Spleen (tissue), 7 donors: ENCODE results near the gene PLEKHG3.

Experiments used
- CTCF ChIP-seq, 11 experiments: fragments of 200-600 bp in 7 of 11; fragments of 450-650 bp in 4 of 11; sonication (generic) in 4 of 11; IDR thresholded peaks in 8 of 11; conservative IDR thresholded peaks in 3 of 11; 1 replicate in 7 of 11; 2 replicates in 4 of 11; pipeline versions ENCODE4 v1.4.0 to v1.8.0; 2016 to 2021; ENCODE audit warnings: antibody characterized with exemption in 11 of 11, inconsistent platforms in 4 of 11, mild to moderate bottlenecking in 1 of 11
- POLR2A ChIP-seq, 3 donors: fragments of 450-650 bp; IDR thresholded peaks; one replicate each; pipeline ENCODE4 v1.5.1; 2017; ENCODE audit warnings: antibody characterized with exemption in 3 of 3, mild to moderate bottlenecking in 1 of 3
- POLR2AphosphoS5 ChIP-seq, 3 donors: sonication (generic); formaldehyde crosslinking; IDR thresholded peaks; one replicate each; pipeline ENCODE4 v1.5.1; 2017; ENCODE audit warnings: antibody characterized with exemption in 3 of 3
- donor health status: DM: no; HTN: no; CAD: no; lungs with moderate emphysema.
- donor health status: DM: no; HTN: no; CAD: no.
- donor health status: DM: no; HTN: no; CAD: no.

GRCh38 chr14:64671591-64671990 lies 32.6 kb upstream of the PLEKHG3 start:
- TF ChIP-seq CTCF (IDR thresholded peaks at IDR 0.05 in 8 of 11, conservative IDR thresholded peaks at IDR 0.05 in 3 of 11): peak; percentile 40 to 82 (median 65)
- no peak for TF ChIP-seq POLR2A (IDR thresholded peaks at IDR 0.05)
- TF ChIP-seq POLR2AphosphoS5 (IDR thresholded peaks at IDR 0.05): no peak
